OCI-LY3 (cell line): ENCODE data around the gene DNAH7.

Experiments used
- H2AFZ ChIP-seq: fragments of 200-600, 300-600 bp; shearing (Covaris generic); 2 replicates; pipeline ENCODE4 v1.6.0; 2014; ENCODE audit warnings: antibody characterized with exemption, low read depth, low read length
- H3K27ac ChIP-seq: fragments of 200-600, 300-600 bp; sonication (generic); 2 replicates; pipeline ENCODE4 v1.5.1; 2014; ENCODE audit warnings: mild to moderate bottlenecking, low read length, moderate library complexity, mixed read lengths
- H3K27me3 ChIP-seq: fragments of 200-600, 300-600 bp; sonication (generic); 2 replicates; pipeline ENCODE4 v1.6.1; 2014; ENCODE audit warnings: low read depth, low read length, mixed read lengths
- H3K36me3 ChIP-seq: fragments of 200-600, 300-600 bp; sonication (generic); replicated peaks from 2 replicates; pipeline ENCODE3; 2014; ENCODE audit warnings: low read depth, low read length, mixed read lengths
- H3K4me1 ChIP-seq: fragments of 300-600, 200-600 bp; sonication (generic); 2 replicates; pipeline ENCODE4 v1.6.1; 2014; ENCODE audit warnings: low read length, mixed read lengths
- H3K4me2 ChIP-seq: fragments of 200-600, 300-600 bp; sonication (generic); 2 replicates; pipeline ENCODE4 v1.6.1; 2014; ENCODE audit warnings: low read length, mixed read lengths
- H3K4me3 ChIP-seq: fragments of 300-600, 200-600 bp; sonication (generic); 2 replicates; pipeline ENCODE4 v1.5.1; 2014; ENCODE audit warnings: antibody characterized with exemption, mild to moderate bottlenecking, low read length, moderate library complexity
- H3K79me2 ChIP-seq: fragments of 300-600, 200-600 bp; shearing (Covaris generic); 2 replicates; pipeline ENCODE4 v1.6.1; 2014; ENCODE audit warnings: mild to moderate bottlenecking, low read length, mixed read lengths
- H3K9ac ChIP-seq: fragments of 300-600, 200-600 bp; shearing (Covaris generic); 2 replicates; pipeline ENCODE4 v1.6.0; 2014; ENCODE audit warnings: mild to moderate bottlenecking, low read length, moderate library complexity
- H3K9me3 ChIP-seq: fragments of 200-600, 300-600 bp; shearing (Covaris generic); 2 replicates; pipeline ENCODE4 v1.6.1; 2014; ENCODE audit warnings: low read length, mixed read lengths; ENCODE audit not compliant: insufficient read depth
- H4K20me1 ChIP-seq: fragments of 200-600, 300-600 bp; sonication (generic); 2 replicates; pipeline ENCODE4 v1.6.1; 2016; ENCODE audit warnings: low read length, mixed read lengths; ENCODE audit not compliant: insufficient read depth
- CTCF ChIP-seq: fragments of 200-600, 300-600 bp; sonication (generic); IDR thresholded peaks from 2 replicates; pipeline ENCODE4 v1.5.1; 2014; ENCODE audit warnings: antibody characterized with exemption, low read length, low read depth
- EZH2phosphoT487 ChIP-seq: fragments of 200-600 bp; shearing (Covaris generic); IDR thresholded peaks from 2 replicates; pipeline ENCODE4 v1.6.1; 2018; ENCODE audit warnings: antibody characterized with exemption, mixed run types, low read depth

Gene DNAH7

GRCh38 chr2:195985741-195986140 lies 82.9 kb downstream of the DNAH7 start:
- no peak overlapping the region for H3K9ac ChIP-seq
- no peaks in the 10 kb centered on the region for H3K79me2 ChIP-seq
- peak overlapping the region; percentile 46 for H3K4me3 ChIP-seq
- no peak for TF ChIP-seq EZH2phosphoT487
- no peak for TF ChIP-seq CTCF
- H3K36me3 ChIP-seq = no peaks in the 10 kb centered on the region
- peak overlapping the region; percentile 25; the same call in 1 of the 2 replicates for H2AFZ ChIP-seq
- no peaks in the 10 kb centered on the region for H3K27me3 ChIP-seq
- no peaks in the 10 kb centered on the region for H3K9me3 ChIP-seq
- no peaks in the 10 kb centered on the region for H4K20me1 ChIP-seq
- no peak overlapping the region for H3K27ac ChIP-seq
- H3K4me2 ChIP-seq = peak overlapping the region; percentile 55
- peaks cover 11% of the 10 kb centered on the region for H3K4me1 ChIP-seq

GRCh38 chr2:195984923-195985726 lies 83.5 kb downstream of the DNAH7 start:
- H3K79me2 ChIP-seq = no peaks in the 10 kb centered on the region
- H4K20me1 ChIP-seq = no peaks in the 10 kb centered on the region
- H3K4me3 ChIP-seq = peak overlapping the region; percentile 46; the same call in 1 of the 2 replicates
- no peak overlapping the region for H3K9ac ChIP-seq
- peaks cover 5% of the 10 kb centered on the region; the same call in 1 of the 2 replicates for H3K9me3 ChIP-seq
- no peak overlapping the region; the same call in 1 of the 2 replicates for H2AFZ ChIP-seq
- H3K27me3 ChIP-seq = no peaks in the 10 kb centered on the region
- H3K4me2 ChIP-seq = peak overlapping the region; percentile 55
- TF ChIP-seq EZH2phosphoT487 = no peak
- no peak for TF ChIP-seq CTCF
- H3K36me3 ChIP-seq = no peaks in the 10 kb centered on the region
- no peak overlapping the region for H3K27ac ChIP-seq
- peaks cover 11% of the 10 kb centered on the region for H3K4me1 ChIP-seq

GRCh38 chr2:195967336-195967735 lies 101.3 kb downstream of the DNAH7 start:
- no peak overlapping the region for H3K27ac ChIP-seq
- no peaks in the 10 kb centered on the region for H3K79me2 ChIP-seq
- H3K36me3 ChIP-seq = no peaks in the 10 kb centered on the region
- no peak overlapping the region for H3K4me2 ChIP-seq
- no peak overlapping the region for H2AFZ ChIP-seq
- H3K27me3 ChIP-seq = no peaks in the 10 kb centered on the region
- TF ChIP-seq CTCF (no peak), EZH2phosphoT487 (no peak)
- no peak overlapping the region for H3K9ac ChIP-seq
- H3K4me3 ChIP-seq = no peak overlapping the region
- H3K4me1 ChIP-seq = peaks cover 4% of the 10 kb centered on the region
- H4K20me1 ChIP-seq = no peaks in the 10 kb centered on the region
- H3K9me3 ChIP-seq = 0 out of 2 replicates have a peak, but pooled peaks cover 3% of the 10 kb centered on the region

- H3K4me3 ChIP-seq = peak overlapping the region; percentile 3; the same call in 1 of the 2 replicates
- peaks cover 15% of the 10 kb centered on the region for H3K4me1 ChIP-seq
- no peaks in the 10 kb centered on the region for H3K36me3 ChIP-seq
- no peak for TF ChIP-seq EZH2phosphoT487
- no peak for TF ChIP-seq CTCF
- no peaks in the 10 kb centered on the region for H3K27me3 ChIP-seq
- H4K20me1 ChIP-seq = no peaks in the 10 kb centered on the region
- peak overlapping the region; percentile 27 for H3K4me2 ChIP-seq
- H2AFZ ChIP-seq = peak overlapping the region; percentile 1; the same call in 1 of the 2 replicates
- H3K79me2 ChIP-seq = no peaks in the 10 kb centered on the region
- H3K27ac ChIP-seq = peak overlapping the region; percentile 70
- 0 out of 2 replicates have a peak, but pooled peaks cover 3% of the 10 kb centered on the region for H3K9me3 ChIP-seq
- peak overlapping the region; percentile 31 for H3K9ac ChIP-seq
Observed at GRCh38 chr2:195961873-195962272, 106.8 kb downstream of the DNAH7 start.
